ENCODE measurements around the gene RSPH9. TPM values are rescaled to one million over a fixed set of nuclear protein-coding genes. Genes with fewer than 3 reads are reported as not detected.

The RSPH9 gene
- total RNA-seq, 4 donors from 2014 or later, result 0.19 to 0.49 TPM; not detected in 2

DNA sequence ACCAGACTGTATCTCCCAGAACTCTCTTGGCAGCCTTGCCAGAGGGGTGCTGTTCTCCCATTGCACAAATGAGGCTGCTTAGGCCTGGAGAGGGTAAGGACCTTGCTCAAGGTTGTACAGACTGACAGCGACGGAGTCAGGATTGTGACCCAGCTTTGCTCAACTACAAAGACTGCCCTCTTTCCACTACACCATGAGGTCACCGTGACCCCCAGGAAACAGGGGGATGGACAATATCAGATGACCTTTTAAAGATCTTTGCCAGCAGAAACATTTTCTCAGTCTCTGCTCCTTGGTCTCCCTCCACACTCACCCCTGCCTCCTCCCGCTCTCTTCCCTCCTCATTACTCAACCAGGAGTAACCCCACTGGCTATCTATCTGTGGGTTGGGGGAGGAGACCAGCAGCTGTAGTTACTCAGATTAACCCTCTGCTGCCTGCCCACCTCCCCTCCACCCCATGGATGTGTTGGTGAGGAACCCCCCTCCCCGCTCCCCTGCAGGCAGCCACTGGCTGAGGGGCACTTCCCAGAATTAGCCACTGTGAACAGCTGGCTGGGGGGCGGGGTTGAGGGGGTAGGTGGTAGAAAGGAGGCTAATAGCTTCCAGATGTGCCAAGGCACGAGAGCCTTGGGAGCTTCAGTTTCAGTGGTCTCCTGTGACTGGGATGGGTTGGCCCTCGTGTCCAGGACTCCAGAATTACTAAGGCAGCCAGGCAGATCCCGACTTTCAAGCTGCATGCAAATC, 69.6 kb downstream of the RSPH9 start:
- TF ChIP-seq, protein P1, sequence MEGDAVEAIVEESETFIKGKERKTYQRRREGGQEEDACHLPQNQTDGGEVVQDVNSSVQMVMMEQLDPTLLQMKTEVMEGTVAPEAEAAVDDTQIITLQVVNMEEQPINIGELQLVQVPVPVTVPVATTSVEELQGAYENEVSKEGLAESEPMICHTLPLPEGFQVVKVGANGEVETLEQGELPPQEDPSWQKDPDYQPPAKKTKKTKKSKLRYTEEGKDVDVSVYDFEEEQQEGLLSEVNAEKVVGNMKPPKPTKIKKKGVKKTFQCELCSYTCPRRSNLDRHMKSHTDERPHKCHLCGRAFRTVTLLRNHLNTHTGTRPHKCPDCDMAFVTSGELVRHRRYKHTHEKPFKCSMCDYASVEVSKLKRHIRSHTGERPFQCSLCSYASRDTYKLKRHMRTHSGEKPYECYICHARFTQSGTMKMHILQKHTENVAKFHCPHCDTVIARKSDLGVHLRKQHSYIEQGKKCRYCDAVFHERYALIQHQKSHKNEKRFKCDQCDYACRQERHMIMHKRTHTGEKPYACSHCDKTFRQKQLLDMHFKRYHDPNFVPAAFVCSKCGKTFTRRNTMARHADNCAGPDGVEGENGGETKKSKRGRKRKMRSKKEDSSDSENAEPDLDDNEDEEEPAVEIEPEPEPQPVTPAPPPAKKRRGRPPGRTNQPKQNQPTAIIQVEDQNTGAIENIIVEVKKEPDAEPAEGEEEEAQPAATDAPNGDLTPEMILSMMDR (IDR thresholded peaks at IDR 0.05; ENCODE audit: low read depth), result no peak

DNA sequence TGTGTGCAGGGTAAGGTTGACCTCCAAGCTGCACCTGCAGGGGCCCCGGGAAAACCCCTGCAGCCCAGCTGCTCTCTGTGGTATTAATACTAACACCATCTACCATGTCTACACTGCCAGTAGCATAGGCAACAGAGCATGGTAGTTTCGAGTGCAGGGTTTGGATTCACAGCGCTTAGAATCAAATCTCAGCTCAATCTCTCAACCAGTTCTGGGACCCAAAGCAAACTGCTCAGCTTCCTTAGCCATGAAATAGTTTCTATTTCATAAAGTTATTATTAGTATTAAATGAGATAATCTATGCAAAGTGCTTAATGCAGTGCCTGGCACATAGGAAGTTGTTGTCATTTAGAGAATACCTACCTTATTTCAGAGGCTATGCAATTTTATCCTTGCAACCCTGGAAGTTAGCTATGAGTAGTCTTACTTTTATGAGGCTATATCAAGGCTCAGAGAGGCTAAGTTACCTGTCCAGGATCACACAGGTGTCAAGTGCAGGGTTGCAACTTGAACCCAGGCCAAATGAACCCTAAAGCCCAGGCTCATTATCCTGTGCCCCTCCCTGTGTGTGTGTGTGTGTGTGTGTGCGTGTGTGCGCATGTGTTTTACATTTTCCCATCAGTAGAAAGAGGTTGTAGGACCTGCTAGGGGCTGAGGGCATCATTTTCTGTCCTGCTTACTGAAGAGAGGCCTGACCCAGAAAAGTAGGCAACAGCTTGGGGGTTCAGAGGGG, 70.4 kb downstream of the RSPH9 start:
- TF ChIP-seq, protein P1 (IDR thresholded peaks at IDR 0.05; ENCODE audit: low read depth), result no peak

DNA sequence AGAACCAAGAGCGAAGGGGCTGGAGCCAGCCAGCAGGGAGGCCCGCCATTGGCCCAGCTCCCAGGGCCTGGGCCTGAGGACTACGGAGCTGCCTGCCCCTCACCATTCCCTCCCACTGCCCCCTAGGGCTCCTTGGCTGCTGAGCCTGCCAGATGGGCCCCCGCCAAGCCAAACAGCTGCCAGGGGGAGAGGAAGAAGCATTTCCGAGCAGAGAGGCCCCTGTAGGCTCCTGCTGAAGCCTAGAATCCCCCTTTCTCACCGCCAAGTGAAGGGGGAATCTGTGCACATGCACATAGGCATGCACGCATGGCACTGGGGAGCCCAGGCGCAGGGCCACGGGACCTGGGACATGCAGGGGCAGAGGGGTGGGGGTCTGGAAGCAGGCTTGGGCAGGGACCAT, 71.3 kb downstream of the RSPH9 start:
- TF ChIP-seq, protein P1 (IDR thresholded peaks at IDR 0.05; ENCODE audit: low read depth), result no peak

DNA sequence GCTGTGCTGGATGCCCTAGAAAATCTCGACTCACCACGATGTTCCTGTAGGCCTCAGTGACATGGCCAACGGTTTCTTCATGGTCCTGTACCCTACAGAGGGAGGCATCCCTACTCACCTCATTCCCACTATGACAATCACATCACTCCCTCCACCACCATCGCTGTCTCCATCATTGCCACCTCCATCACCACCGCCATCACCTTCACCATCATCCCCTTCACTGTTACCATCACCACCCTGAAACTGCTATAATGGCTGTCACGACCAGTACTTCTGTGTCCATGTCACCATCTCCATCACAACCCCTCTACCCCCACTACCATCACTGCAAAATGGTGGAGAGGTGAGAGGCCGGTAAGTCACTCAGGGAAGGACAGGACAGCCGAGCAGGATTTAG, 72.6 kb downstream of the RSPH9 start:
- TF ChIP-seq, protein P1 (IDR thresholded peaks at IDR 0.05; ENCODE audit: low read depth), result no peak

DNA sequence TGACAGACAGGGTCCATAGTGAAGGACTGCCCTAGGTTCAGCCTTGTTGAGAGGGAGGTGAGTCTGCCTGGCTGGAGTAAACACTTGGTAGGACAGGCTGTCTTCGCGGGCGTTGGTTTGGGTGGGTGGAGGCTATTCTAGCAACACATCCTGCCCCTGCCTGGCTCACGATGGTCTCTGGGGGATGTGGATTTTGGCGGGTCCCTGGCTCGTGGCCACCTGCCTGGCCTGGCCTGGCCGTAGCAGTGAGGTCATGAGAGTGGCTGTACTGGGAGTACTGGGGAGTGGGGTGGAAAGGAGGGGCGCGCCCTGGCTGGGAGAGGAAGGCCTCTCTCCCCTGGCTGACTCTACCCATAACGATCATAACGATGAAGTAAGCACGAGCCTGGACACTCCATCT, 73.0 kb downstream of the RSPH9 start:
- TF ChIP-seq, protein P1 (IDR thresholded peaks at IDR 0.05; ENCODE audit: low read depth), result no peak

DNA sequence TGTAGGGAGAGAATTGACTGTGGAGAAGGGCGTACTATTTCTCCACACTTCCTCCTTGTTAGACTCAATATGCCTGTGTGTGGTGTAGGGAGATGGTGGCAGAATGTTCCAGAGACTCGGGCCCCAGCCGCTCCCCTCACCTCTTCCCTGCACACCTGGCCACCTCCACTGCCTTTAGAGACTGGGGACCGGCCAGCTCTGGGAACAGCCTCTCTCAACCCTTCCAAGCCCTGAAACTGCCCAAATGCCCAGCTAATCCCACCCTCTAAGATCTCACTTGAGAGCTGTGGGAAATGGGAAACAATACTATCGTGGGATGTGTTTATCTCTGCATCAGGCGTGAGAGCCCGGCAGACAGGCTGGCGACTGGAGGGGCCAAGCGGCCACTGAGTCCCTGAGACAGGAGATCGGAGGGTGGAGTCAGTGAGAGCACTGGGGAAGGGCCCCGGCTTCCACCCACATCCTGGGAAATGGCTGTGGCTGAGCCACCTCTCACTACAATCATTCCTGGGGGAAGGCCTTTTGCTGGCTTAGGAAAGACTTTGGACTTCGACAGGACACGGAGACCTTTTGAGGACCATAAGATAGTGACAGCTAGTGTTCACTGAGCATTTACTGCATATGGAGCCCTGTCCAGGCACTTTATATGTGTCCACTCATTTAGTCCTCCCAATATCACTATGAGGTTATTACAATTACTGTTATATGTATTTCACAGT, 73.7 kb downstream of the RSPH9 start:
- TF ChIP-seq, protein P1 (IDR thresholded peaks at IDR 0.05; ENCODE audit: low read depth), result no peak

DNA sequence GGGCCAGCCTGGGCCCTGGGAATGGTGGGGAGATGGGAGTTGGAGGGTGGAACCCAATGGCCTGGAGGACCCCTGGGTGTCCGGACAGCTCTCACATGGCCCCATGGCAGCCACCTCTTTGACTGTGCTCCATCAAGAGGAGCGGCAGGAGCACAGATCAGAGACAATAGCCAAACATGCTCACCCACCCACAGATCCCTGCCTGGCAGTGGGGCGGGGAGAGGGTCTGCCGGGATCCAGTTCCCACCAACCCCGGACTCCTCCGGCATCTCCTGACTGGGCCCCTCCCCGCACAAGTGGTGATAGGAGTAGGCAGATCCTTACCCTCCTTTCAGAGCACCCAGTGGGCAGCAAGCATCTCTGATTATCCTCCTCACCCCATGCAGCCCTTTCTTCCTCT, 74.7 kb downstream of the RSPH9 start:
- TF ChIP-seq, protein P1 (IDR thresholded peaks at IDR 0.05; ENCODE audit: low read depth), result no peak

All from subcutaneous adipose tissue (tissue), 4 donors.